SIG-M5 treated with dmso at 0.1 percent for 504 hours (cell line): Measurements from ENCODE around the gene R3HDM1.
A peak's percentile ranks its signal among the peaks of the same experiment; 100 is the strongest.
"Not testable (repeated sequence)": the region's sequence is repeated elsewhere in the genome, so short reads cannot be mapped to it uniquely, and the experiment has no call there.

Source experiments
- DNase-seq: peaks from one replicate; lab custom pipeline; 2025; ENCODE audit not compliant: unreplicated experiment; lab: John Stamatoyannopoulos, UW

R3HDM1 gene

GRCh38 chr2:135708159-135708558, 176.9 kb downstream of the R3HDM1 start:
- DNase-seq = no peak

- DNase-seq = peak; percentile 57
Measured at GRCh38 chr2:135709992-135710391, 178.7 kb downstream of the R3HDM1 start.

- not testable (repeated sequence) for DNase-seq
Measured at GRCh38 chr2:135715086-135715485, 183.8 kb downstream of the R3HDM1 start.

GRCh38 chr2:135728064-135728743, 196.9 kb downstream of the R3HDM1 start:
- no peak for DNase-seq

- DNase-seq = no peak
Measured at GRCh38 chr2:135732561-135732960, 201.3 kb downstream of the R3HDM1 start.

- DNase-seq = no peak
Measured at GRCh38 chr2:135733045-135733444, 201.8 kb downstream of the R3HDM1 start.

- DNase-seq = no peak
Measured at GRCh38 chr2:135736546-135736945, 205.3 kb downstream of the R3HDM1 start.

- DNase-seq = no peak
Measured at GRCh38 chr2:135740206-135740605, 208.9 kb downstream of the R3HDM1 start.

GRCh38 chr2:135741043-135741394, 209.7 kb downstream of the R3HDM1 start:
- no peak for DNase-seq

GRCh38 chr2:135741395-135742324, 210.4 kb downstream of the R3HDM1 start, which contains the start of gene UBXN4:
TSS of gene UBXN4 (plus strand) at chr2:135741855. CDS start at chr2:135741930, 75 bp downstream.
- peak; percentile 99 for DNase-seq

GRCh38 chr2:135742325-135742757, 211.1 kb downstream of the R3HDM1 start:
- peak; percentile 82 for DNase-seq

GRCh38 chr2:135743860-135744259, 212.6 kb downstream of the R3HDM1 start:
- no peak for DNase-seq

- peak; percentile 71 for DNase-seq
Measured at GRCh38 chr2:135744760-135745314, 213.6 kb downstream of the R3HDM1 start.

- DNase-seq = no peak
Measured at GRCh38 chr2:135745545-135745944, 214.3 kb downstream of the R3HDM1 start.

- no peak for DNase-seq
Measured at GRCh38 chr2:135755573-135755972, 224.3 kb downstream of the R3HDM1 start.

GRCh38 chr2:135756692-135757091, 225.4 kb downstream of the R3HDM1 start:
- no peak for DNase-seq

- DNase-seq = no peak
Measured at GRCh38 chr2:135762022-135762421, 230.7 kb downstream of the R3HDM1 start.

- no peak for DNase-seq
Measured at GRCh38 chr2:135762530-135762929, 231.2 kb downstream of the R3HDM1 start.

- no peak for DNase-seq
Measured at GRCh38 chr2:135768863-135769262, 237.6 kb downstream of the R3HDM1 start.

GRCh38 chr2:135773319-135773718, 242.0 kb downstream of the R3HDM1 start:
- DNase-seq = no peak

- peak; percentile 45 for DNase-seq
Measured at GRCh38 chr2:135773917-135774316, 242.6 kb downstream of the R3HDM1 start.
